Ishikawa (cell line): ENCODE data around the gene INPP4B.

Source experiments
- CEBPB ChIP-seq: IDR thresholded peaks from 2 replicates; pipeline ENCODE4 v1.6.1; 2012
- CREB1 ChIP-seq: IDR thresholded peaks from 2 replicates; pipeline ENCODE4 v1.6.1; 2012; ENCODE audit warnings: low read depth
- EGR1 ChIP-seq: IDR thresholded peaks from 2 replicates; pipeline ENCODE4 v1.6.1; 2012
- EP300 ChIP-seq: IDR thresholded peaks from 2 replicates; pipeline ENCODE4 v1.6.1; 2012; ENCODE audit warnings: borderline replicate concordance
- FOXM1 ChIP-seq: IDR thresholded peaks from 2 replicates; pipeline ENCODE4 v1.6.1; 2012; ENCODE audit warnings: low read depth, borderline replicate concordance
- MAX ChIP-seq: IDR thresholded peaks from 2 replicates; pipeline ENCODE4 v1.6.1; 2012
- NFIC ChIP-seq: IDR thresholded peaks from 2 replicates; pipeline ENCODE4 v1.6.1; 2012
- REST ChIP-seq: IDR thresholded peaks from 2 replicates; pipeline ENCODE4 v1.6.1; 2012; ENCODE audit warnings: low read depth, mild to moderate bottlenecking
- TAF1 ChIP-seq: IDR thresholded peaks from 2 replicates; pipeline ENCODE4 v1.6.1; 2012; ENCODE audit warnings: low read depth, mild to moderate bottlenecking
- TCF12 ChIP-seq: IDR thresholded peaks from 2 replicates; pipeline ENCODE4 v1.6.1; 2012; ENCODE audit warnings: low read depth
- TEAD4 ChIP-seq: IDR thresholded peaks from 2 replicates; pipeline ENCODE4 v1.6.1; 2012
- USF1 ChIP-seq: IDR thresholded peaks from 2 replicates; pipeline ENCODE4 v1.6.1; 2012
- YY1 ChIP-seq: IDR thresholded peaks from 2 replicates; pipeline ENCODE4 v1.6.1; 2012; ENCODE audit warnings: low read depth
- ZBTB7A ChIP-seq: IDR thresholded peaks from 2 replicates; pipeline ENCODE4 v1.6.1; 2012; ENCODE audit warnings: low read depth

GRCh38 chr4:142091085-142091513 is 755.0 kb downstream of the INPP4B start:
- no peak for TF ChIP-seq YY1
- TF ChIP-seq EP300 = peak; percentile 97
- no peak for TF ChIP-seq TAF1
- TF ChIP-seq USF1 = no peak
- TF ChIP-seq MAX = 0 out of 2 replicates have a peak, but pooled peaks have one; percentile 6
- peak; percentile 98 for TF ChIP-seq CEBPB
- peak; percentile 96 for TF ChIP-seq FOXM1
- peak; percentile 96 for TF ChIP-seq TEAD4
- TF ChIP-seq NFIC = peak; percentile 98
- TF ChIP-seq CREB1 = peak; percentile 66
- no peak for TF ChIP-seq REST
- TF ChIP-seq EGR1 = no peak
- TF ChIP-seq TCF12 = peak; percentile 95
- TF ChIP-seq ZBTB7A = no peak
